Sigmoid colon (tissue), 7 donors: ENCODE data around the gene KCTD1. TPM values are rescaled to one million over a fixed set of nuclear protein-coding genes. Genes with fewer than 3 reads are reported as not detected.
A peak's percentile ranks its signal among the peaks of the same experiment; 100 is the strongest.

Source experiments
- DNase-seq: peaks from one replicate; pipeline ENCODE4 v3.0.0-alpha.2; 2019
- H3K27ac ChIP-seq, 4 donors: fragments of 200-600 bp; sonication (generic); one replicate each; pipeline ENCODE4 v1.5.1; 2016 to 2019; ENCODE audit warnings: mild to moderate bottlenecking in 1 of 4
- H3K27me3 ChIP-seq, 3 donors: fragments of 200-600 bp; sonication (generic); one replicate each; pipeline ENCODE4 v1.5.1; 2019; ENCODE audit warnings: mild to moderate bottlenecking in 1 of 3
- H3K36me3 ChIP-seq, 4 donors: fragments of 200-600 bp; sonication (generic); one replicate each; pipeline ENCODE4 v1.5.1; 2016 to 2019
- H3K4me1 ChIP-seq, 4 donors: fragments of 200-600 bp; sonication (generic); one replicate each; pipeline ENCODE4 v1.5.1; 2017 to 2019
- H3K4me3 ChIP-seq, 4 donors: fragments of 200-600 bp; sonication (generic); one replicate each; pipeline ENCODE4 v1.5.1; 2017 to 2019; ENCODE audit warnings: mild to moderate bottlenecking in 2 of 4, moderate library complexity in 1 of 4
- H3K9me3 ChIP-seq, 4 donors: fragments of 200-600 bp in 3 of 4; sonication (generic) in 3 of 4; one replicate each; pipeline versions ENCODE4 v1.5.1 to v1.6.1; 2013 to 2019
- CTCF ChIP-seq, 4 experiments: fragments of 450-650 bp in 3 of 4; fragments of 200-600 bp in 1 of 4; IDR thresholded peaks; one replicate each; pipeline ENCODE4 v1.5.1; 2016 to 2019; ENCODE audit warnings: antibody characterized with exemption in 4 of 4, mild to moderate bottlenecking in 3 of 4, moderate library complexity in 2 of 4
- EP300 ChIP-seq, 4 donors: sonication (generic); formaldehyde crosslinking; IDR thresholded peaks; one replicate each; pipeline ENCODE4 v1.6.1; 2017; ENCODE audit warnings: antibody characterized with exemption in 4 of 4
- POLR2A ChIP-seq, 2 donors: fragments of 450-650 bp; IDR thresholded peaks; one replicate each; pipeline ENCODE4 v1.6.1; 2016; ENCODE audit warnings: antibody characterized with exemption in 2 of 2, mild to moderate bottlenecking in 2 of 2, moderate library complexity in 2 of 2
- POLR2AphosphoS5 ChIP-seq, 4 donors: sonication (generic); formaldehyde crosslinking; IDR thresholded peaks; one replicate each; pipeline ENCODE4 v1.6.1; 2017; ENCODE audit warnings: antibody characterized with exemption in 4 of 4
- WGBS, 2 donors: extraction: QIAGEN DNeasy Blood & Tissue Kit; methylation state at CpG; one replicate each; pipeline ENCODE4 v1.1.7; 2013; 5-methylcytosine and 5-hydroxymethylcytosine counted together
- intact Hi-C: fragments of 100-400 bp; cut with DNase I; formaldehyde crosslinking; loops from one replicate; pipeline ENCODE4 v1.15.1; 2023
- polyA plus RNA-seq, 3 donors: library from polyadenylated mRNA; stranded (reverse); fragments of 200-250 nt; gene quantifications; one replicate each; pipeline ENCODE4 v1.2.3, GENCODE V29; 2013
- total RNA-seq, 4 donors: library from RNA; depleted of rRNA; stranded (reverse); fragments of >200 nt; gene quantifications; one replicate each; pipeline ENCODE4 v1.1.0, GENCODE V29; 2016
- donor health status: healthy with polysubstance abuse.
- donor health status: Bipolar disorder and iron deficiency.
- donor health status: healthy.

Gene KCTD1
- total and polyA plus RNA-seq, 7 donors, result 3.4 to 22.4 (median 10.9) TPM

- intact Hi-C loops, result no loop called here
- 11 to 53% methylated on average over 8 of the region's 8 CpGs for WGBS, 2 donors
Observed at GRCh38 chr18:26575865-26576217, 27.5 kb upstream of the KCTD1 start.

GRCh38 chr18:26574958-26575864 is 26.9 kb upstream of the KCTD1 start:
- H3K27ac ChIP-seq, result peak overlapping the region in 1 of 4 donors; percentile 16
- peak overlapping the region; percentile 18 to 42 (median 39) for H3K4me3 ChIP-seq
- H3K9me3 ChIP-seq, result no peaks in the 10 kb centered on the region
- H3K36me3 ChIP-seq, result no peaks in the 10 kb centered on the region
- no peak for TF ChIP-seq POLR2AphosphoS5 (IDR thresholded peaks at IDR 0.05)
- TF ChIP-seq CTCF (IDR thresholded peaks at IDR 0.05), result no peak
- no peak for TF ChIP-seq POLR2A (IDR thresholded peaks at IDR 0.05)
- no peak for TF ChIP-seq EP300 (IDR thresholded peaks at IDR 0.05)
- DNase-seq, result peak; percentile 68
- no peaks in the 10 kb centered on the region for H3K27me3 ChIP-seq
- WGBS, 2 donors, result 2 to 4% methylated on average over 27 of the region's 27 CpGs
- H3K4me1 ChIP-seq, result peaks cover 0 to 8% (median 5%) of the 10 kb centered on the region in 4 donors
- intact Hi-C loops, result no loop called here

More at GRCh38 chr18:26575865-26576217, 27.5 kb upstream of the KCTD1 start:
- Histone ChIP-seq H3K4me3 (peak overlapping the region in 3 of 4 donors; percentile 37 to 42 (median 41)), H3K27ac (no peak overlapping the region), H3K9me3 (no peaks in the 10 kb centered on the region), H3K27me3 (no peaks in the 10 kb centered on the region), H3K4me1 (peaks cover 0 to 8% (median 5%) of the 10 kb centered on the region in 4 donors), H3K36me3 (no peaks in the 10 kb centered on the region)
- TF ChIP-seq POLR2A (IDR thresholded peaks at IDR 0.05) (no peak), CTCF (IDR thresholded peaks at IDR 0.05) (no peak)
- DNase-seq, result no peak

- Histone ChIP-seq H3K4me3 (no peak overlapping the region), H3K36me3 (no peaks in the 10 kb centered on the region), H3K4me1 (no peaks in the 10 kb centered on the region), H3K27me3 (no peaks in the 10 kb centered on the region), H3K9me3 (no peaks in the 10 kb centered on the region), H3K27ac (no peak overlapping the region)
- intact Hi-C loops, result no loop called here
- 46 to 76% methylated on average over 5 of the region's 5 CpGs for WGBS, 2 donors
- TF ChIP-seq EP300 (IDR thresholded peaks at IDR 0.05), result no peak
- no peak for TF ChIP-seq POLR2A (IDR thresholded peaks at IDR 0.05)
- TF ChIP-seq CTCF (IDR thresholded peaks at IDR 0.05), result no peak
- no peak for TF ChIP-seq POLR2AphosphoS5 (IDR thresholded peaks at IDR 0.05)
- no peak for DNase-seq
Observed at GRCh38 chr18:26568926-26569665, 20.7 kb upstream of the KCTD1 start.

- Histone ChIP-seq H3K4me3 (no peak overlapping the region), H3K4me1 (no peaks in the 10 kb centered on the region), H3K9me3 (no peaks in the 10 kb centered on the region), H3K27ac (no peak overlapping the region), H3K27me3 (no peaks in the 10 kb centered on the region), H3K36me3 (no peaks in the 10 kb centered on the region)
- 10 to 66% methylated on average over 1 of the region's 1 CpG for WGBS, 2 donors
- no peak for DNase-seq
- TF ChIP-seq POLR2A (IDR thresholded peaks at IDR 0.05) (no peak), CTCF (IDR thresholded peaks at IDR 0.05) (no peak), EP300 (IDR thresholded peaks at IDR 0.05) (no peak)
- intact Hi-C loops, result no loop called here
Observed at GRCh38 chr18:26568513-26568912, 20.2 kb upstream of the KCTD1 start.
